Smooth muscle cell (in vitro differentiated cells): ENCODE results near the gene DOHH. TPM values are rescaled to one million over a fixed set of nuclear protein-coding genes. Genes with fewer than 3 reads are reported as not detected.

Experiments
- DNase-seq: peaks from one replicate; lab custom pipeline; 2025; ENCODE audit not compliant: unreplicated experiment; lab: John Stamatoyannopoulos, UW
- H2AFZ ChIP-seq: fragments of 200-600 bp; sonication (generic); 2 replicates; pipeline ENCODE4 v1.6.0; 2016; ENCODE audit warnings: antibody characterized with exemption, low read depth, mild to moderate bottlenecking
- H3F3A ChIP-seq: fragments of 200-600 bp; sonication (generic); 2 replicates; pipeline ENCODE4 v1.6.0; 2017; ENCODE audit warnings: antibody characterized with exemption, low read depth
- H3K27ac ChIP-seq: fragments of 200-600 bp; sonication (generic); 2 replicates; pipeline ENCODE4 v1.5.1; 2016; ENCODE audit warnings: low read depth, mild to moderate bottlenecking
- H3K27me3 ChIP-seq: fragments of 200-600 bp; sonication (generic); 2 replicates; pipeline ENCODE4 v1.6.1; 2016; ENCODE audit warnings: low read depth, mild to moderate bottlenecking
- H3K36me3 ChIP-seq: fragments of 200-600 bp; sonication (generic); 2 replicates; pipeline ENCODE4 v1.5.1; 2016; ENCODE audit warnings: low read depth
- H3K4me1 ChIP-seq: fragments of 200-600 bp; sonication (generic); 2 replicates; pipeline ENCODE4 v1.5.1; 2016; ENCODE audit warnings: low read depth
- H3K4me2 ChIP-seq: fragments of 200-600 bp; sonication (generic); 2 replicates; pipeline ENCODE4 v1.6.0; 2016; ENCODE audit warnings: mild to moderate bottlenecking
- H3K4me3 ChIP-seq: fragments of 200-600 bp; sonication (generic); 2 replicates; pipeline ENCODE4 v1.5.1; 2016; ENCODE audit warnings: mild to moderate bottlenecking
- H3K79me2 ChIP-seq: fragments of 200-600 bp; sonication (generic); 2 replicates; pipeline ENCODE4 v1.6.0; 2016; ENCODE audit warnings: low read depth, mild to moderate bottlenecking
- H3K9ac ChIP-seq: fragments of 200-600 bp; sonication (generic); 2 replicates; pipeline ENCODE4 v1.6.0; 2016; ENCODE audit warnings: low read depth
- H3K9me3 ChIP-seq: fragments of 200-600 bp; sonication (generic); replicated peaks from 2 replicates; pipeline ENCODE4 v1.5.1; 2016; ENCODE audit warnings: low read depth
- H4K20me1 ChIP-seq: fragments of 200-600 bp; sonication (generic); 2 replicates; pipeline ENCODE4 v1.6.0; 2016; ENCODE audit warnings: low read depth
- WGBS: methylation state at CpG from one replicate; pipeline ENCODE4 v1.1.7; 2016; ENCODE audit warnings: low lambda C conversion rate; 5-methylcytosine and 5-hydroxymethylcytosine counted together
- polyA plus RNA-seq: library from polyadenylated mRNA; unstranded; fragments of >200 nt; fragmentation: Nextera tagmentation; extraction: Ambion mirVana; gene quantifications from 2 replicates; pipeline ENCODE4 v1.2.1, GENCODE V29; 2016
- total RNA-seq: library from RNA; depleted of rRNA; stranded (reverse); fragments of >200 nt; gene quantifications from 2 replicates; pipeline ENCODE4 v1.2.3, GENCODE V29; 2014
- TF ChIP-seq, protein P1 (sequence below): fragments of 200-600 bp; sonication (generic); IDR thresholded peaks from 2 replicates; pipeline ENCODE4 v1.5.1; 2017; ENCODE audit warnings: borderline replicate concordance, mild to moderate bottlenecking, antibody characterized with exemption; ENCODE audit not compliant: insufficient read depth, poor library complexity, severe bottlenecking

DOHH gene
- total and polyA plus RNA-seq, 2 experiments from 2014 or later, result 8.7 to 27.2 TPM

DNA sequence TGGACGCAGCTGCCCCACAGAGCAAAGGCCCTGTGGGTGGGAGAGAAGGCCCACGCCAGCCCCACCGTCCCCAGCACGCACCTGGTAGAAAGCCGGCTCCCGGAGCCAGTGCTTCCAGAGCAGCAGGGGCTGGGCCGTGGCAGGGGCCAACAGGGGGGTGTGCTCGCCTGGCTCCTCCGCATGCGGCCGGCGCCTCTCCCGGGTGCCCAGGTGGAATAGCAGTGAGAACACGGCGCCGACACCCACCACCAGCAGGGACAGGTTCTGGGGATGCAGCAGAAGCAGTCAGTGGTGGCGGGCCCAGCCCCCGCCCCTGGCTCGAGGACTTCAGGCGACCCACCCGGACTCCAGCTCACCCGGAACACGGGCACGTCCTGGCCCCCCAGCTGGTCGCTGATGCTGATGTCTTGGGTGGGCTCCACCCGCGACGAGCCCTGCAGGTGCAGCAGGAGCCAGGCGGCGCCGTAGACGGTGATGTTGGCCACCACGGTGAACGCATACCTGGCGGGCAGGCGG lies 47.4 kb upstream of the DOHH start:
- H3F3A ChIP-seq, result no peaks in the 10 kb centered on the region
- no peaks in the 10 kb centered on the region for H3K4me1 ChIP-seq
- WGBS, result 96% methylated on average over 27 of the region's 36 CpGs
- no peaks in the 10 kb centered on the region for H3K27me3 ChIP-seq
- H3K36me3 ChIP-seq, result no peaks in the 10 kb centered on the region
- H4K20me1 ChIP-seq, result peaks cover 45% of the 10 kb centered on the region
- no peaks in the 10 kb centered on the region for H3K9me3 ChIP-seq
- H3K27ac ChIP-seq, result no peak overlapping the region
- DNase-seq, result no peak
- TF ChIP-seq, protein P1, sequence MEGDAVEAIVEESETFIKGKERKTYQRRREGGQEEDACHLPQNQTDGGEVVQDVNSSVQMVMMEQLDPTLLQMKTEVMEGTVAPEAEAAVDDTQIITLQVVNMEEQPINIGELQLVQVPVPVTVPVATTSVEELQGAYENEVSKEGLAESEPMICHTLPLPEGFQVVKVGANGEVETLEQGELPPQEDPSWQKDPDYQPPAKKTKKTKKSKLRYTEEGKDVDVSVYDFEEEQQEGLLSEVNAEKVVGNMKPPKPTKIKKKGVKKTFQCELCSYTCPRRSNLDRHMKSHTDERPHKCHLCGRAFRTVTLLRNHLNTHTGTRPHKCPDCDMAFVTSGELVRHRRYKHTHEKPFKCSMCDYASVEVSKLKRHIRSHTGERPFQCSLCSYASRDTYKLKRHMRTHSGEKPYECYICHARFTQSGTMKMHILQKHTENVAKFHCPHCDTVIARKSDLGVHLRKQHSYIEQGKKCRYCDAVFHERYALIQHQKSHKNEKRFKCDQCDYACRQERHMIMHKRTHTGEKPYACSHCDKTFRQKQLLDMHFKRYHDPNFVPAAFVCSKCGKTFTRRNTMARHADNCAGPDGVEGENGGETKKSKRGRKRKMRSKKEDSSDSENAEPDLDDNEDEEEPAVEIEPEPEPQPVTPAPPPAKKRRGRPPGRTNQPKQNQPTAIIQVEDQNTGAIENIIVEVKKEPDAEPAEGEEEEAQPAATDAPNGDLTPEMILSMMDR, result no peak
- no peak overlapping the region for H3K4me2 ChIP-seq
- H3K79me2 ChIP-seq, result no peaks in the 10 kb centered on the region
- H2AFZ ChIP-seq, result no peak overlapping the region
- no peak overlapping the region for H3K4me3 ChIP-seq
- H3K9ac ChIP-seq, result no peak overlapping the region

DNA sequence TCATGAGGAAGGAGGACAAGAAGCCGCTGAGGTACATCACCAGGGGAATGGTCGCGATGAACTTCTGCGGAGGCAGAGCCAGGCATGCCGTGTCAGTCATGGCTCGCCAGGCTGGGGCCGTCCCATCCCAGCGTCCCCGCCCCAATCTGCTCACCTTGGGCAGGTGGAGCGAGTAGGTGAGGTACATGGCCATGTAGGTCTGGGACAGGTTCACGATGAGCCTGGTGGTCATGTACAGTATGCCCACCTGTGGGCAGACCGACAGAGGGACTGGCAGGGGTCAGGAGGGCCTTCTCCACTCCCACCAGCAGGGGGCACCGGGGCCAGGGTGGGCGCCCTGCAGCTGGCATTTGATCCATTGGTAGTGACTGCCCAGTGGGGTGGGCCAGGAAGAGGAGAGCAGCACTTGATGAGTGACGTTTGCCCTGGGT lies 46.8 kb upstream of the DOHH start:
- 97% methylated on average over 14 of the region's 15 CpGs for WGBS
- H3K4me3 ChIP-seq, result no peak overlapping the region
- DNase-seq, result no peak

DNA sequence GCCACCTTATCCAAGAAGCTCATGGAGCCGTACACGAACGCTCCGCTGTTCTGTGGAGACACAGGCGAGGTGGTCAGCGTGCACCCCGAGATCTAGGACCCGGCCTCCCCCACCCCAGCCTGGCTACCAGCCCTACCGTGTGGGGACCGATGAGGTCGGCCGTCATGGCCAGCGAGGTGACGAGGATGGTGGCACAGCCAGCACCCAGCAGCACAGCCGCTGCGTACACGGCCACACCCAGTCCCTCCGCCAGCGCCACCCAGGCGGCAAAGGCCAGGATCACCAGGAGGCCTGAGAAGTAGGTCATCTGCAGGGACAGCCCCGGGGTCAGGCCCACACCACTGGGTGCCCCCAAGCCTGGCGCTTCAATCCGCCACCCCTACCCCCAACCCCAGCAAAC lies 45.6 kb upstream of the DOHH start:
- no peak overlapping the region for H3K4me3 ChIP-seq
- peaks cover 12% of the 10 kb centered on the region for H3F3A ChIP-seq
- no peak overlapping the region for H2AFZ ChIP-seq
- WGBS, result 97% methylated on average over 22 of the region's 23 CpGs
- no peaks in the 10 kb centered on the region for H3K27me3 ChIP-seq
- no peaks in the 10 kb centered on the region for H3K36me3 ChIP-seq
- H3K79me2 ChIP-seq, result no peaks in the 10 kb centered on the region
- H3K27ac ChIP-seq, result no peak overlapping the region
- DNase-seq, result no peak
- H3K4me2 ChIP-seq, result no peak overlapping the region
- H3K9ac ChIP-seq, result no peak overlapping the region
- peaks cover 38% of the 10 kb centered on the region for H4K20me1 ChIP-seq
- H3K9me3 ChIP-seq, result no peaks in the 10 kb centered on the region
- no peaks in the 10 kb centered on the region for H3K4me1 ChIP-seq
- TF ChIP-seq, protein P1, result no peak

More for the DNA sequence above, 46.8 kb upstream of the DOHH start:
- Histone ChIP-seq H3K9ac (no peak overlapping the region), H3K4me2 (no peak overlapping the region), H3F3A (peaks cover 5% of the 10 kb centered on the region), H3K79me2 (no peaks in the 10 kb centered on the region), H3K27me3 (no peaks in the 10 kb centered on the region), H3K9me3 (no peaks in the 10 kb centered on the region), H3K27ac (no peak overlapping the region), H3K4me1 (no peaks in the 10 kb centered on the region), H3K36me3 (no peaks in the 10 kb centered on the region), H4K20me1 (peaks cover 45% of the 10 kb centered on the region), H2AFZ (no peak overlapping the region)
- TF ChIP-seq, protein P1, result peak; percentile 62

DNA sequence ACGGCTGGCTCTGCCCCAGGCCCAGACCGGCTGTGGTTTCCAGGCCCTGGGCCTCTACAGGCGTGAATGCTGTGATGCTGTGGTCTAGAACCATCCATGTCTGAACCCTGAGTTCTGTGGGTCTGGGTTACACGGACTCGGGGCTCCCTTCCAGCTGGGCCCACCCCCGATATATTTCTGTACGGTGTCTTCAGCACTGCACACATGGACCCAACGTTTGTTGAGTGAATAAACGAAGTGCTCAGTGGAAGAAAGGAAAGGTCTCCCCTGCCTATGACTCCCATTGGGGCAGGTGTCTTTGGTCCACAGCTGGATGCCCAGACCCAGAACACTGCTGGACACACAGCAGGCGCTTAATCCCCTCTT lies 45.2 kb upstream of the DOHH start:
- peaks cover 34% of the 10 kb centered on the region for H4K20me1 ChIP-seq

More for the DNA sequence above, 45.2 kb upstream of the DOHH start:
- Histone ChIP-seq H3K4me3 (no peak overlapping the region), H3K36me3 (no peaks in the 10 kb centered on the region), H3K9ac (no peak overlapping the region), H3K27ac (no peak overlapping the region), H3K9me3 (no peaks in the 10 kb centered on the region), H2AFZ (no peak overlapping the region), H3K79me2 (no peaks in the 10 kb centered on the region), H3K4me2 (no peak overlapping the region), H3K4me1 (no peaks in the 10 kb centered on the region), H3K27me3 (no peaks in the 10 kb centered on the region), H3F3A (peaks cover 12% of the 10 kb centered on the region)
- DNase-seq, result no peak
- WGBS, result 85% methylated on average over 10 of the region's 10 CpGs
- TF ChIP-seq, protein P1, result no peak
